ENCODE measurements around the gene OXSR1. TPM values are rescaled to one million over a fixed set of nuclear protein-coding genes. Genes with fewer than 3 reads are reported as not detected.

OXSR1 gene
- total and polyA plus RNA-seq, 2 experiments from 2014 or later: 16.0 to 41.1 TPM

DNA sequence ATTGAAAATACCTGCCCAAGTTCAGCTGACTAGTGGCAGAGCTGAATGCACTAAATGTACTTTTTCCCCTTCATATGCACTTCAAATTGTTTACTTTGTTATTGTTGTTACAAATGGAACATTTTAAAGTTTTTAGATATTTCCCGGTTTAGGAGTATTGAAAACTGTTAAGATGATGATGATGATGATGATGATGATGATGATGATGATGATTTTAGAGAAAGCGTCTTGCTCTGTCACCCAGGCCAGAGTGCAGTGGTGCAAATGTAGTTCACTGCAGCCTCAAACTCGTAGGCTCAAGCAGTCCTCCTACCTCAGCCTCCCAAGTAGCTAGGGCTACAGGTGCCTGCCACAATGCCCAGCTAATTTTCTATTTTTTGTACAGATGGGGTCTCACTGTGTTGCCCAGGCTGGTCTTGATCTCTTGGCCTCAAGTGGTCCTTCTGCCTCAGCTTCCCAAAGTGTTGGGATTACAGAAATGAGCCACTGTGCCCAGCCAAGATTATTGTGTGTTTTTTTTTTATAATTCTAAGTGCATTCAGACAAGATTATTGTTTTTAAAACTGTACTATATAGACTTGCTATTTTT is 54.4 kb downstream of the OXSR1 start (continued):
- TF ChIP-seq, protein P1, sequence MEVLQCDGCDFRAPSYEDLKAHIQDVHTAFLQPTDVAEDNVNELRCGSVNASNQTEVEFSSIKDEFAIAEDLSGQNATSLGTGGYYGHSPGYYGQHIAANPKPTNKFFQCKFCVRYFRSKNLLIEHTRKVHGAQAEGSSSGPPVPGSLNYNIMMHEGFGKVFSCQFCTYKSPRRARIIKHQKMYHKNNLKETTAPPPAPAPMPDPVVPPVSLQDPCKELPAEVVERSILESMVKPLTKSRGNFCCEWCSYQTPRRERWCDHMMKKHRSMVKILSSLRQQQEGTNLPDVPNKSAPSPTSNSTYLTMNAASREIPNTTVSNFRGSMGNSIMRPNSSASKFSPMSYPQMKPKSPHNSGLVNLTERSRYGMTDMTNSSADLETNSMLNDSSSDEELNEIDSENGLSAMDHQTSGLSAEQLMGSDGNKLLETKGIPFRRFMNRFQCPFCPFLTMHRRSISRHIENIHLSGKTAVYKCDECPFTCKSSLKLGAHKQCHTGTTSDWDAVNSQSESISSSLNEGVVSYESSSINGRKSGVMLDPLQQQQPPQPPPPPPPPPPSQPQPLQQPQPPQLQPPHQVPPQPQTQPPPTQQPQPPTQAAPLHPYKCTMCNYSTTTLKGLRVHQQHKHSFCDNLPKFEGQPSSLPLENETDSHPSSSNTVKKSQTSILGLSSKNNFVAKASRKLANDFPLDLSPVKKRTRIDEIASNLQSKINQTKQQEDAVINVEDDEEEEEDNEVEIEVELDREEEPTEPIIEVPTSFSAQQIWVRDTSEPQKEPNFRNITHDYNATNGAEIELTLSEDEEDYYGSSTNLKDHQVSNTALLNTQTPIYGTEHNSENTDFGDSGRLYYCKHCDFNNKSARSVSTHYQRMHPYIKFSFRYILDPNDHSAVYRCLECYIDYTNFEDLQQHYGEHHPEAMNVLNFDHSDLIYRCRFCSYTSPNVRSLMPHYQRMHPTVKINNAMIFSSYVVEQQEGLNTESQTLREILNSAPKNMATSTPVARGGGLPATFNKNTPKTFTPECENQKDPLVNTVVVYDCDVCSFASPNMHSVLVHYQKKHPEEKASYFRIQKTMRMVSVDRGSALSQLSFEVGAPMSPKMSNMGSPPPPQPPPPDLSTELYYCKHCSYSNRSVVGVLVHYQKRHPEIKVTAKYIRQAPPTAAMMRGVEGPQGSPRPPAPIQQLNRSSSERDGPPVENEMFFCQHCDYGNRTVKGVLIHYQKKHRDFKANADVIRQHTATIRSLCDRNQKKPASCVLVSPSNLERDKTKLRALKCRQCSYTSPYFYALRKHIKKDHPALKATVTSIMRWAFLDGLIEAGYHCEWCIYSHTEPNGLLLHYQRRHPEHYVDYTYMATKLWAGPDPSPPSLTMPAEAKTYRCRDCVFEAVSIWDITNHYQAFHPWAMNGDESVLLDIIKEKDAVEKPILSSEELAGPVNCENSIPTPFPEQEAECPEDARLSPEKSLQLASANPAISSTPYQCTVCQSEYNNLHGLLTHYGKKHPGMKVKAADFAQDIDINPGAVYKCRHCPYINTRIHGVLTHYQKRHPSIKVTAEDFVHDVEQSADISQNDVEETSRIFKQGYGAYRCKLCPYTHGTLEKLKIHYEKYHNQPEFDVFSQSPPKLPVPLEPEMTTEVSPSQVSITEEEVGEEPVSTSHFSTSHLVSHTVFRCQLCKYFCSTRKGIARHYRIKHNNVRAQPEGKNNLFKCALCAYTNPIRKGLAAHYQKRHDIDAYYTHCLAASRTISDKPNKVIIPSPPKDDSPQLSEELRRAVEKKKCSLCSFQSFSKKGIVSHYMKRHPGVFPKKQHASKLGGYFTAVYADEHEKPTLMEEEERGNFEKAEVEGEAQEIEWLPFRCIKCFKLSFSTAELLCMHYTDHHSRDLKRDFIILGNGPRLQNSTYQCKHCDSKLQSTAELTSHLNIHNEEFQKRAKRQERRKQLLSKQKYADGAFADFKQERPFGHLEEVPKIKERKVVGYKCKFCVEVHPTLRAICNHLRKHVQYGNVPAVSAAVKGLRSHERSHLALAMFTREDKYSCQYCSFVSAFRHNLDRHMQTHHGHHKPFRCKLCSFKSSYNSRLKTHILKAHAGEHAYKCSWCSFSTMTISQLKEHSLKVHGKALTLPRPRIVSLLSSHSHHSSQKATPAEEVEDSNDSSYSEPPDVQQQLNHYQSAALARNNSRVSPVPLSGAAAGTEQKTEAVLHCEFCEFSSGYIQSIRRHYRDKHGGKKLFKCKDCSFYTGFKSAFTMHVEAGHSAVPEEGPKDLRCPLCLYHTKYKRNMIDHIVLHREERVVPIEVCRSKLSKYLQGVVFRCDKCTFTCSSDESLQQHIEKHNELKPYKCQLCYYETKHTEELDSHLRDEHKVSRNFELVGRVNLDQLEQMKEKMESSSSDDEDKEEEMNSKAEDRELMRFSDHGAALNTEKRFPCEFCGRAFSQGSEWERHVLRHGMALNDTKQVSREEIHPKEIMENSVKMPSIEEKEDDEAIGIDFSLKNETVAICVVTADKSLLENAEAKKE (CRISPR knock-in tag; IDR thresholded peaks at IDR 0.05): no peak

DNA sequence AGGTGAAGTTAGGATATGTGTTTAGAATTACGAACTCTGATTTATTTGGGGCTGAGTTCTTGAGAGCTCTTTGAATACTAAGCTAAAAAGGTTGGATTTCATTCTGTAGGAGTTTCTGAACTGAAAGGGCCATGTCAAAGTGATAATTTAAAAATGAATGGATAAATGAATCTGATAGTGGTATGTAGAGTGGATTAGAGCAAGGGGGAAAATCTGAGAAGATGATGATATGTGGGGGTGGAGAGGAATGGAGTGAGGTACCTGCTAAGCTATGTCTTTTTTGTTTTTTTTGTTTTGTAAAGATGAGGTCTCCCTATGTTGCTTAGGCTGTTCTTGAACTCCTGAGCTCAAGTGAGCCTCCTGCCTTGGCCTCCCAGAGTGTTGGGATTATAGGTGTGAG is 55.7 kb downstream of the OXSR1 start:
- Histone ChIP-seq H3K4me1 (ENCODE audit: insufficient read depth) (no peaks in the 10 kb centered on the region), H3K36me3 (ENCODE audit: insufficient read depth) (peaks cover 5% of the 10 kb centered on the region; the same call in 1 of the 2 replicates), H3K9me2 (ENCODE audit: insufficient read depth) (no peaks in the 10 kb centered on the region), H2AFZ (no peak overlapping the region), H3K4me2 (no peak overlapping the region), H3K27me3 (ENCODE audit: insufficient read depth) (no peaks in the 10 kb centered on the region), H4K20me1 (replicated peaks; ENCODE audit: insufficient read depth) (peaks cover 5% of the 10 kb centered on the region; the same call in 1 of the 2 replicates), H3K27ac (ENCODE audit: low read depth) (no peak overlapping the region), H3K79me2 (replicated peaks; ENCODE audit: insufficient read depth) (peaks cover 3% of the 10 kb centered on the region; the same call in 1 of the 2 replicates), H3F3A (replicated peaks; ENCODE audit: low read depth) (no peaks in the 10 kb centered on the region), H3K4me3 (no peak overlapping the region)
- Mint-ChIP-seq H3K9me3 (no peaks in the 10 kb centered on the region), H3K27me3 (ENCODE audit: insufficient read depth, low read depth, poor library complexity) (no peaks in the 10 kb centered on the region), H3K4me3 (no peak overlapping the region), H3K36me3 (ENCODE audit: low read depth) (peaks cover 20% of the 10 kb centered on the region; the same call in 2 of the 3 replicates), H3K27ac (no peak overlapping the region), H3K4me1 (no peaks in the 10 kb centered on the region)
- ATAC-seq (no peak), DNase-seq (ENCODE audit: low spot score) (no peak)
- TF ChIP-seq, protein P2, sequence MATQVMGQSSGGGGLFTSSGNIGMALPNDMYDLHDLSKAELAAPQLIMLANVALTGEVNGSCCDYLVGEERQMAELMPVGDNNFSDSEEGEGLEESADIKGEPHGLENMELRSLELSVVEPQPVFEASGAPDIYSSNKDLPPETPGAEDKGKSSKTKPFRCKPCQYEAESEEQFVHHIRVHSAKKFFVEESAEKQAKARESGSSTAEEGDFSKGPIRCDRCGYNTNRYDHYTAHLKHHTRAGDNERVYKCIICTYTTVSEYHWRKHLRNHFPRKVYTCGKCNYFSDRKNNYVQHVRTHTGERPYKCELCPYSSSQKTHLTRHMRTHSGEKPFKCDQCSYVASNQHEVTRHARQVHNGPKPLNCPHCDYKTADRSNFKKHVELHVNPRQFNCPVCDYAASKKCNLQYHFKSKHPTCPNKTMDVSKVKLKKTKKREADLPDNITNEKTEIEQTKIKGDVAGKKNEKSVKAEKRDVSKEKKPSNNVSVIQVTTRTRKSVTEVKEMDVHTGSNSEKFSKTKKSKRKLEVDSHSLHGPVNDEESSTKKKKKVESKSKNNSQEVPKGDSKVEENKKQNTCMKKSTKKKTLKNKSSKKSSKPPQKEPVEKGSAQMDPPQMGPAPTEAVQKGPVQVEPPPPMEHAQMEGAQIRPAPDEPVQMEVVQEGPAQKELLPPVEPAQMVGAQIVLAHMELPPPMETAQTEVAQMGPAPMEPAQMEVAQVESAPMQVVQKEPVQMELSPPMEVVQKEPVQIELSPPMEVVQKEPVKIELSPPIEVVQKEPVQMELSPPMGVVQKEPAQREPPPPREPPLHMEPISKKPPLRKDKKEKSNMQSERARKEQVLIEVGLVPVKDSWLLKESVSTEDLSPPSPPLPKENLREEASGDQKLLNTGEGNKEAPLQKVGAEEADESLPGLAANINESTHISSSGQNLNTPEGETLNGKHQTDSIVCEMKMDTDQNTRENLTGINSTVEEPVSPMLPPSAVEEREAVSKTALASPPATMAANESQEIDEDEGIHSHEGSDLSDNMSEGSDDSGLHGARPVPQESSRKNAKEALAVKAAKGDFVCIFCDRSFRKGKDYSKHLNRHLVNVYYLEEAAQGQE (IDR thresholded peaks at IDR 0.05; ENCODE audit: unreplicated experiment): no peak
- no peak for TF ChIP-seq STAT1 (IDR thresholded peaks at IDR 0.05; ENCODE audit: unreplicated experiment)
- TF ChIP-seq CREB1 (CRISPR knock-in tag; IDR thresholded peaks at IDR 0.05; ENCODE audit: low read depth): no peak
- TF ChIP-seq EZH2phosphoT487 (IDR thresholded peaks at IDR 0.05; ENCODE audit: unreplicated experiment): no peak
- no peak for TF ChIP-seq EZH2 (IDR thresholded peaks at IDR 0.05; ENCODE audit: low read depth, unreplicated experiment)
- TF ChIP-seq ZNF114 (CRISPR knock-in tag; IDR thresholded peaks at IDR 0.05): no peak
